Measurements from ENCODE around the gene E2F7.
"Not testable (repeated sequence)": the region's sequence is repeated elsewhere in the genome, so short reads cannot be mapped to it uniquely, and the experiment has no call there.

The E2F7 gene, protein sequence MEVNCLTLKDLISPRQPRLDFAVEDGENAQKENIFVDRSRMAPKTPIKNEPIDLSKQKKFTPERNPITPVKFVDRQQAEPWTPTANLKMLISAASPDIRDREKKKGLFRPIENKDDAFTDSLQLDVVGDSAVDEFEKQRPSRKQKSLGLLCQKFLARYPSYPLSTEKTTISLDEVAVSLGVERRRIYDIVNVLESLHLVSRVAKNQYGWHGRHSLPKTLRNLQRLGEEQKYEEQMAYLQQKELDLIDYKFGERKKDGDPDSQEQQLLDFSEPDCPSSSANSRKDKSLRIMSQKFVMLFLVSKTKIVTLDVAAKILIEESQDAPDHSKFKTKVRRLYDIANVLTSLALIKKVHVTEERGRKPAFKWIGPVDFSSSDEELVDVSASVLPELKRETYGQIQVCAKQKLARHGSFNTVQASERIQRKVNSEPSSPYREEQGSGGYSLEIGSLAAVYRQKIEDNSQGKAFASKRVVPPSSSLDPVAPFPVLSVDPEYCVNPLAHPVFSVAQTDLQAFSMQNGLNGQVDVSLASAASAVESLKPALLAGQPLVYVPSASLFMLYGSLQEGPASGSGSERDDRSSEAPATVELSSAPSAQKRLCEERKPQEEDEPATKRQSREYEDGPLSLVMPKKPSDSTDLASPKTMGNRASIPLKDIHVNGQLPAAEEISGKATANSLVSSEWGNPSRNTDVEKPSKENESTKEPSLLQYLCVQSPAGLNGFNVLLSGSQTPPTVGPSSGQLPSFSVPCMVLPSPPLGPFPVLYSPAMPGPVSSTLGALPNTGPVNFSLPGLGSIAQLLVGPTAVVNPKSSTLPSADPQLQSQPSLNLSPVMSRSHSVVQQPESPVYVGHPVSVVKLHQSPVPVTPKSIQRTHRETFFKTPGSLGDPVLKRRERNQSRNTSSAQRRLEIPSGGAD

DNA sequence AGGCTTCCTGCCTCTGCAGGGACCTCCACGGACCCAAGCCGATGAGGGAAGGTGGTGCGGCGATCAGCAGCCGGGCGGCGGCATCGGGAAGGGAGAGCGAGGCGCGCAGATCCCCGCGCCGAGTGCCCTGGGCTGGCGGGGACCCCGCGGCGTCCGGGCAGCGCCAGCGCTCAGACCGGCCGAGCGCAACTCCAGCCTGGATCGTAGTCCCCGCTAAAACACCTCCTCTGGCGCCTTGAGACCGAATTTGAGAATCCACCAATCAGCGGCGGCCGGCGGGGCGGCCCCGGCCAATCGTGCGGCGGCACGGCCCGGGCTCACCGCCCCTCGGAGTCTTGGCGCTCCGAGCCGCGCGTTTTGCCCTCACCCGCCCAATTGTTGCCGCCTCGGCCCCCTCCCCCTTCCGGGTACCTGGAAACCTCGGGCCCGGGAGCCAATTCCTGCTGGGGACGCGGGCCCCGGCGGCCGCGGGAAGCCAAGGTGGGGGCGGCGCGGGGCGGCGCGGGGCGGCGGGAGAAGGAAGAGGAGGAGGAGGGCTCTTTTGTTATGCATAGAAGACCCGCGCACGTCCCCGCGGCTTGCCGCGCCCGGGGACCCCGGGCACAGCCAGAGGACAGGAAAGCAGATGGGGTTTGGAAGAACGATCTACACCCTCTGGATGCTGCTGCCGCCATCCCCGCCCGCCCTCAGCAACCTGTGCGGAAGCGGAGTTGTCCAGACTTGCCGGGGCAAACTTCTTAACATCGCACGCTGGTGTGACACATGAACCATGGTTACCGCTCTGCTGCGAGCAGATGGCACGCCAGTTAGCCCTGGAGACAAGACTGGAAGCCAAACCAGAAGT lies at the start of gene E2F7:
Gene E2F7, minus strand, starts transcription at position 209 of the 844 bp plus-strand sequence. CDS start 934 bp downstream, outside the sequence.
- peak; percentile 53 to 60 for DNase-seq (ENCODE audit: low read depth in 2 of 2, low spot score in 1 of 2)

DNA sequence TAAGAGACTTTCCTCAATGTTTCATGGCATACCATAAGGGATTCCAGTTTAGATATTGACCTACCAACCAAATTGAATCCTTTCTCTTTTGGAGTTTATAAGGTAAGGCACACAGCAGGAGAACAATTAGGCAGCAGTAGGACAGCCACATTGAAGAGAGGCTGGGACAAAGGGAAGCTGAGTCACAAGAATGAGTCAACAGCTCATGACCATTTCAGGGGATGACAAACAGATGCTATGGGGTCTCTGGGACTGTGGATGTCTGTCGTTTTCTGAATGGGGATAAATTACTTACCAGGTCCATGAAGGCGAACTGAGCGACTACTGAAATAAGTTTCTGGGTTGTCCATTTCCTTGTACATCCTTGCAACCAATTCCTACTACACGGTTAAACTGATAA lies 48.6 kb upstream of the E2F7 start:
- DNase-seq (ENCODE audit: low read depth in 2 of 2, low spot score in 1 of 2): no peak

DNA sequence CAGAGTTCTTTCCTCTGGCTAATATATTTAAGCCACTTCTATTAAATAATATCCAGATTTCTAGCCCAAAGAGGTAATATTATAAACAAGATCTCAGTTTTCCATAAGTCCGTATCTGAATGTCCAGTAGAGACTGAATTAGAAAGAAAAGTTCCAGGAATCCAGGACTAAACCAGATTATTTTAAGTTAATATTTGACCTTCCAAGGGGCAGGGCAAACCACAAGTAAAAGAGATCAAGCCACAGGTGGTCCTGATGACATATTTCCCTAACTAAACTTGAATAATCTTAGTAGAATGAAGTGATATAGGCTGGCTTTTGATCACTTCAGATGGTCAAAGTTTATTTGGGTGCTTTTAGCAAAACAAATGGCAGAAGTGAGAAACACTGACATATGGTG lies 43.3 kb upstream of the E2F7 start:
- no peak for DNase-seq (ENCODE audit: low read depth in 2 of 2, low spot score in 1 of 2)

DNA sequence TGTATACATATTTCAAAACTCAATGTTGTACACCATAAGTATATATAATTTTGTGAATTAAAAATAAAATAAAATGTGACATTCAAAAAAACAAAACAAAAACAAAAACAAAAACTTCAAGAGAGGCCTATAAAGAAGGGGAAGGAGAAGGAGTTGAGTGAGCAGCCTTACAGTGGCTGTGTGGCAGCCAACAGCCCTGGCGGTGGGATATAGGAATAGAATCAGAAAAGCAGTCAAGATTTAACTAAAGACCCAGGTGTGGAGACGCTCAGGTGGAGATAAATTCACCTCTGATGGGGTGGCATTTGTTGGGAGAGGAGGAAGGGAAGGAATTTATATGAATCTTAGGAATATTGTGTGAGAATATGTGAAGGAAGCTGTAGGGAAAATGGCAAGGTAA lies 41.8 kb upstream of the E2F7 start:
- DNase-seq (ENCODE audit: low read depth in 2 of 2, low spot score in 1 of 2): no peak

DNA sequence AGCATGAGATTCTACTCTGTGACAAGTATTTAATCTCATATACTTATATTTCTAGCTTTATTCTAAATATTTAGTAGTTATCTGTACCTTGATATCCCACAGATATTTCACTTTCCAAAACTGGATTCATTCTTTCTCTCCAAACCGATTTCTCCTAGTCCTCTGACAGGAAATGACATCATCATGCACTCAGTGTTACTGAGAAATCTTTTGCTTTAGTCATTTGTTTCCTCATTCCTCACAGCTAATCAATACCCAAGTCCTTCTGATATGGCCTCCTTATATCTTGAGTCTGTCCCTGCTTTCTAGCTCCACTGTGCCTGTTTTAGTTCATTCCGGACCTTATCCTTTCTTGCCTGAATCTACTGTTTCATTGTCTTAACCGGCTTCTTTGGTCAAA lies 39.4 kb upstream of the E2F7 start:
- DNase-seq (ENCODE audit: low read depth in 2 of 2, low spot score in 1 of 2): no peak

DNA sequence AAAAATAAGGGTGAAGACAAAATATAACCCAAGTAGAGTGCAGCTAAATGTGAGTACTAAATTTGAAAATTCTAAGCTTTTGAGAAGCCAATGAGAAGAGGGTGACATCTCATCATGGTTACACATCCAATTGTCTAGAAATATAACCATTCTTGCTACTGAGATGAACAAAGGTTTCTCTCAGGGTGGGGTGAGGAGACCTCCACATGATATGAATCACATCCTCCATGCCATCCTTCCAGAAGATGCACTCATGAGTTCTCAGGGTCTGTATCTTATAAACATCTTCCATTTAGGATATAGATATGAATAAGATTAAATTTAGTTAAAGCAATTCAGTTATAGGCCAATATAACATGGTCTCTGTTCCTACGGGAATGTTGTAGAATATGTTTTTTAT lies 38.9 kb upstream of the E2F7 start:
- no peak for DNase-seq (ENCODE audit: low read depth in 2 of 2, low spot score in 1 of 2)

DNA sequence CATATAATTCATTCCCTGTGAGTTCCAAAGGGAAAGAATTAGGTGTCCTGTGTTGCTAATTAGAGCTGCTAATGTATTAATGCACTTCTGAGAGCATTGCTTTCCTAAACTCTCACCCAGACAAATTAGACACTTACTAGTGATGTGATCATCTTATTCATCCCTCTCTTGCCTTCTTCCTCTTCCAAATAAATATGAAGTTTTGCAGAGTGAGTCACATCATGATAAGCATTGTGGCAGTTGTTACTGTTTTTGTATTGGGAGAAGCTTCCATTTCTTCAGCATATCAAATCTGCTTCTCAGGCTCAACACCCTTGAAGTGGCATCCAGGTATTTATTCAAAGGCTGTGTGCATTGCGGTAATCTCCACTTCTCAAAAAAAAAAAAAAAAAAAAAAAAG lies 37.3 kb upstream of the E2F7 start:
- no peak for DNase-seq (ENCODE audit: low read depth in 2 of 2, low spot score in 1 of 2)

DNA sequence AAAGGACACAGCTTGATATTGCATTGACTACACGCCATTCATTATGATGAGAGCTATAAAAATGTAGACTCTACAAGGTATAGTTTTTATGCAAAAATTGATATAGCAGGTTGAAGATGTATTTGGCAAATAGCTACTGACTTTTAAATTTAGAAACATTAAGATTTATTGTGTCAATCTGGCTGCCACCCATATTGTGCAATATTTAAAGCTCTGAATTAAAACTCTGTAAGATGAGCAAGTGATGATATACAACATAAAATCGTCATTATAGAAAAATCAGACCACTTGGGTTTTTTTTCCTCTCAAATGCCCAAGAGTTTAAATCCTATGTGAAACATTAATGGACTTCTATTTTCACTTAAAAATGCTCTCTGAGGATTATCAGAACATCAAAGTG lies 36.8 kb upstream of the E2F7 start:
- no peak for DNase-seq (ENCODE audit: low read depth in 2 of 2, low spot score in 1 of 2)

DNA sequence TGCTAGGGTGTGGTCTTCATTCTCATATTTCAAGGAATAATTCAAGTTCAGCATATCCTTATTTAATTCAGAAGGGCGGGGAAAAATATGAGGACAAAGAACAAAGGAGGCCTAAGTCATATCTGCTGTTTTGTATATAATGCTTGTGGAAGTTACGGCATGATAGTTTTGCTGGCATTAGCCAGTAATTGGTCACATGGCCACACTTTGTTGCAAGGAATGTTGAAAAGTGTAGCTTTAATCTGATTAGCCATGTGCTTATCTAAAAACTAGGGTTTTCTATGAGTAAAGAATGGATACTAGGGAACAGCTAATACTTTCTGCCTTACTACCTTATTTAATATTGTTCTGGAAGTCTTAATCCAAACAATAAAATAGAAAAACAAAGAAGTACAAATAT lies 34.4 kb upstream of the E2F7 start:
- DNase-seq (ENCODE audit: low read depth in 2 of 2, low spot score in 1 of 2): no peak

DNA sequence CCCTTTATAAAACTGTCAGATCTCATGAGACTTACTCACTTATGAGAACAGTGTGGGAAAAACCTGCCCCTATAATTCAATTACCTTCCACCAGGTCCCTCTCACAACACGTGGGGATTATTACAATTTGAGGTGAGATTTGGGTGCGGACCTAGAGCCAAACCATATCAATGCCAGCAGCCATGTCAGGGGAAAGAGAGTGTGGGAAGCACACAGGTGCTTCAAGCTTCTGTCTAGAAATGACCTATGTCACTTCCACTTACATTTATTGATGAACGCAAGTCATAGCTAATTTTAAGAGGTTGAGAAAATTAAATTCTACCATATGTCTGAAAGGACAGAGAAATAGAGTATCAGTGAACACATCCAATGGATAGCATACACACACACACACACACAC lies 32.5 kb upstream of the E2F7 start:
- DNase-seq (ENCODE audit: low read depth in 2 of 2, low spot score in 1 of 2): no peak

DNA sequence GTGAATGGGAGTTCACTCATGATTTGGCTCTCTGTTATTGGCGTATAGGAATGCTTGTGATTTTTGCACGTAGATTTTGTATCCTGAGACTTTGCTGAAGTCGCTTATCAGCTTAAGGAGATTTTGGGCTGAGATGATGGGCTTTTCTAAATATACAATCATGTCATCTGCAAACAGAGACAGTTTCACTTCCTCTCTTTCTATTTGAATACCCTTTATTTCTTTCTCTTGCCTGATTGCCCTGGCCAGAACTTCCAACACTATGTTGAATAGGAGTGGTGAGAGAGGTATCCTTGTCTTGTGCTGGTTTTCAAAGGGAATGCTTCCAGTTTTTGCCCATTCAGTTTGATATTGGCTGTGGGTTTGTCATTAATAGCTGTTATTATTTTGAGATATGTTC lies 26.9 kb upstream of the E2F7 start:
- DNase-seq (ENCODE audit: low read depth in 2 of 2, low spot score in 1 of 2): not testable (repeated sequence)

DNA sequence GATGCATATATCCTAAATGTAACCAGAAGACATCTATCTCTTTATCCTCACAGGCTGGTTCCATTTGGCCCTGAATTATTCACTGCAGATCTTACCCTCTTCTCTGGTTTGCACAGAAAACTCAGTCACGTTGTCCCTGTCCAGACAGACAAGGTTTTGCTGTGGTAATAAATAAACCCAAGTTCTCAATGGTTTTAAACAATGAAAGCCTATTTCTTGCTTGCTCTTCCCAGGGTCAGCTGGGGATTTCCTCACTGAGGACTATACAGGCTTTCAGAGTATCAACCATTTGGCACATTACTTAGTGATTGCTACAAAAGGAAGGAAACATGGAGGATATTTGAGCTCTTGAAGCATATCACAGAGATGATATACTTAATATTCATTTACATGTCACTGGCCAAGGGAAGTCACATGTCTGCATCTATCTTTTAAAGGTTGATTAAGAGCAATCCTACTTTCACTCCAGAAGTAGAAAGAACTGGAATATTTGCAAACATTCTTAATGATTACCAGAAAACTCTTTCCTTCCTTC lies 24.4 kb upstream of the E2F7 start:
- no peak for DNase-seq (ENCODE audit: low read depth in 2 of 2, low spot score in 1 of 2)

DNA sequence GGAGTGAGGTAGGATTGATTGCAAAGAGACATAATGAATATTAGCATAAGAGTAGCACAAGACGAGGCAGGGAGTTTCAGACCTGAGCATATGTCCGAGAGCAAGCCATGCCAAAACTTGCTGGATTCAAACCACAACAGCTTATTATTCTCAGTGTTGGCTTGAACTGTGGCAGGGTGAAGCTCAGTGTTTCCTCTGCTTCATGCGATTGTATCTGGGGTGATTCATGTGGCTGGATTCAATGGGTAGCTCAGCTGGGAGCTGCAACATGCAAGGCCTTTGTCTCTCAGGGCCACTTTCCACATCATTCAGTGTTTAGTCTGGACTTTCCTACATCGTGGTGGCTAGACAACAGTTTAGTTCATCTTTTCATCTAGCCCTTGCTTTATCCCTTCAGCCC lies 22.1 kb upstream of the E2F7 start:
- DNase-seq (ENCODE audit: low read depth in 2 of 2, low spot score in 1 of 2): no peak

DNA sequence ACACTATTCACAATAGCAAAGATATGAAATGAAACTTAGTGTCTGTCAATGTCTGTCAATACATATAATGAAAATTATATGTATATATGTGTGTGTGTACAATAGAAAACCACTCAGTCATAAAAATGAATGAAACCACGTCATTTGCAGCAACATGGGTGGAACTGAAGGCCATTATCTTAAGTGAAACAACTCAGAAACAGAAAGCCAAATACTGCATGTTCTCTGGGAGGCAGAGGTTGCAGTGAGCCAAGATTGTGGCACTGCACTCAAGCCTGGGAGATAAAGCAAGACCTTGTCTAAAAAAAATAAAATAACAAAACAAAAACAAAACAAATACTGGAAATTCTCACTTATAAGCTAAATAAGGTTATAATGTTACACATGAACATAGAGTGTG lies 16.7 kb upstream of the E2F7 start:
- DNase-seq (ENCODE audit: low read depth in 2 of 2, low spot score in 1 of 2): no peak

DNA sequence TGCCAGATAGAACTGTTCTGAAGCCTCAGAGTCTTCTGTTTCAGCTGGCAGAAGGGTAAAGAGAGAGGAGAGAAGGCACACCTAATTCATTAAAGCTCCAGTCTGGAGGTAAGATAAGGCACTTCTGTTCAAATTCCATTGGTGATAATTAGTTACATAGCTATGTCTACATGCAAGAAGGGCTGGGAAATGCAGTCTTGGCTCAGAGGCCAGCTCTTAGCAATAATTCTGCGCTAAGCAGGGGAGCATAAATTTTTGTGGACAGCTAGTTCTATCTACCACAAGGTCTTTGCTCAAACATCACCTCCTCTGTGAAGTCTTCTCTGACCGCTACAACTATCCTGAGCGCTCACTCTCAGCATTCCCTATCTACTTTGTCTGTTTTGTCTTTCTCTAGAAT lies 14.3 kb upstream of the E2F7 start:
- DNase-seq (ENCODE audit: low read depth in 2 of 2, low spot score in 1 of 2): no peak

DNA sequence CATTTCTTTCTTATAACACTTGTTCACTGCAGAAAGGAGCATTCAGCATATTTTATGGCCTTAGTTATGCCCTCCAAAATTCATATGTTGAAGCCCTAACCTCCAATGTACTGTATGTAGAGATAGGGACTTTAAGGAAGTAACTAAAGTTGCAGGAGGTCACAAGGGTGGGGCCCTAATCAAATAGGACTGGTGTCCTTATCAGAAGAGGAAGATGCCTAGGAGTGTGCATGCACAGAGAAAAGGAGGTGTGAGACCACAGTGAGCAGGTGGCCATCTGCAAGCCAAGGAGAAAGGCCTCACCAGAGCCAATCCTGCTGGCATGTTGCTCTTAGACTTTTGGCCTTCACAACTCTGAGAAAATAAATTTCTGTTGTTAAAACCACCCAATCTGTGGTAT lies 12.9 kb upstream of the E2F7 start:
- DNase-seq (ENCODE audit: low read depth in 2 of 2, low spot score in 1 of 2): no peak

DNA sequence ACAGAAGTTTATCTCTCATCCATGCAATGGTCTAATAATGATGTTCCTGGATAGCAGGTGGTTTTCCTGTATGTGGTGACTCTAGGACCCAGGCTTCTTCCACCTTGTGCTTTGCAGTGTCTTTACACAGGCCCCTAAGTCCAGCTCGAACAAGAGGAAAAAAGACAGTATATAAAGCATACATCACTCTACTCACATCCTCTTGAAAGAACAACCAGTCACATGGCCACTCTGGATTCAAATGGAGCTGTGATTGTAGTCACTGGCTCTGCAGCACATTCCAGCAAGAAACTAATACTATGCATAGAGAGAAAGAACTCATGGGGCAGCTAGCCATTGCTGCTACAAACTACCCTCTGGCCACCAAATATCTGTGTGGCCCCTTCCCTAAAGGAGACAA lies 11.5 kb upstream of the E2F7 start:
- DNase-seq (ENCODE audit: low read depth in 2 of 2, low spot score in 1 of 2): no peak

DNA sequence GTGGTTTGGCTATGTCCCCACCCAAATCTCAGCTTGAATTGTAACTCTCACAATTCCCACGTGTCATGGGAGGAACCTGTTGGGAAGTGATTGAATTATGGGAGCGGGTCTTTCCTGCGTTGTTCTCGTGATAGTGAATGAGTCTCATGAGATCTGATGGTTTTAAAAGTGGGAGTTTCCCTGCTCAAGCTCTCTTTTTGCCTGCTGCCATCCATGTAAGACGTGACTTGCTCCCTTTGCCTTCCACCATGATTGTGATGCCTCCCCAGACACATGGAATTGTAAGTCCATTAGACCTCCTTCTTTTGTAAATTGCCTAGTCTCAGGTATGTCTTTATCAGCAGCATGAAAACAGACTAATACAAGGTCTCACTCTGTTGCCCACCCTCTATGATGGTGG lies 8.5 kb upstream of the E2F7 start:
- DNase-seq (ENCODE audit: low read depth in 2 of 2, low spot score in 1 of 2): not testable (repeated sequence)

DNA sequence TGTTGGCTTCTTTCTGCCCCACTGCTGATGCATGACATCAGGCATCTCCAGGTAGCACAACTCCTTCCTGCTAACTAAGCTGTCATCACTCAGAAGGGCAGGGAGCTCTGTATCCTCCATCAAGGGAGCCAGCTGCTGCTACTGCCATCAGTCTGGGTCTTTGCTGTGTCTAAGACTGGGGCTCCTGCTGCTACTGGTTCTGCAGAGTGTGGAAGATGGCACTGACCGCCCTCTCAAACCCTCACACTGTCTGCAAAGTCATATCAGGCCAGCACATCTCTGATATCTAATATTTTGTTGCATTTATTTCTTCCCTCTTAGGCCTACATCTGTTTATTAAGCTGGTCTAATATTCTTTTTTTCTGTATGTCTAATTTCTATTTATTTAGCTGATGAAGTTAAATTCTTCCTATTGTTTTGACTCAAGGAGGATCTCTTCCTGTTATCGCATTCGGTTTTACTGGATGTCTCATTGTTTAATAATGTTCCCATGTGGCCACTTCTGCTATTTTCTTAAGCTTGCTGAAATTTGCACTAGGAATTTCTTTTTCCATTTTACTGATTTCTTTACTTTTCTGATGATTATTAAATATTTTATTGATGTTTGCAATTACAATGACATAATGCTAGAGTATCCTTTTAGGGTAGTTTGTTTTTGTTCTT lies 7.6 kb upstream of the E2F7 start:
- DNase-seq (ENCODE audit: low read depth in 2 of 2, low spot score in 1 of 2): no peak

DNA sequence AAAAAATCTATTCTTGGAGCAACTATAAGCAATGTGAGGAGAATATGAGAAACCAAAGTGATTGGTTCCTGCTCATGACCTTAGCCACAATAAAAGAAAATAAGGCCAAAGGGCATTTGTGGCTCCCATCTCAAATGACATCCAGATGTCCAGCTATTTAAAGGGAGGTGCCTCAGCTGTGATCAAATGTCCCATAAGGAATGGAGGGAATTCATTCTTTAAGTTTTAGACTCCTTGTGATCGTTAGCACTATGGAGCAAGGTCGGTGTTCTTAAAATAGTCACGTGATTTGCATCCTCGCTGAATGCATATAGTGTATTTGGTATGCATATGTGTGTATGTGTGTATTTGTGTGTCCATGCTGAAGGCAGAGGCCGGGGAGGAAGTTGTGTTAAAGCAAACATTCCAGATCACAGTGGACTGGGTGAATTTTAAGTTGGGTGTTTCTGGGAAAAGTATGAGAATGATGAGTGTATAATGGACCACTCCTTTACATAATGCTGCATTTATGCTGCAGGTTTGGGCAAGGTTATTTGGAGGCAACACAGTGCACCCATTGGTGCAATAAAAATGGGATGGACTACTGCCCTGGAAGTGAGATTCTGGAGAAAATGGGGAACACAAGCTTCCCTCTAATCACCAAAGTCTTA lies 5.6 kb upstream of the E2F7 start:
- no peak for DNase-seq (ENCODE audit: low read depth in 2 of 2, low spot score in 1 of 2)

Data from stimulated activated CD8-positive, alpha-beta memory T cell treated with anti-CD3 and anti-CD28 coated beads, Interleukin-4, amount 100 ng/mL, for 1 hour (primary cell).